Endodermal cell (in vitro differentiated cells): ENCODE measurements around the gene LEO1. TPM values are rescaled to one million over a fixed set of nuclear protein-coding genes. Genes with fewer than 3 reads are reported as not detected.

ENCODE experiments used
- DNase-seq: peaks from one replicate; pipeline ENCODE4 v3.0.0-alpha.2; 2017
- H3K27ac ChIP-seq: 2 replicates; pipeline ENCODE4 v1.5.1; 2013; ENCODE audit warnings: mild to moderate bottlenecking, low read depth, low read length, moderate library complexity
- H3K27me3 ChIP-seq: 2 replicates; pipeline ENCODE4 v1.6.1; 2013; ENCODE audit warnings: mild to moderate bottlenecking, low read length, moderate library complexity; ENCODE audit not compliant: insufficient read depth, control insufficient read depth, poor library complexity, severe bottlenecking
- H3K36me3 ChIP-seq: 2 replicates; pipeline ENCODE4 v1.7.0; 2013; ENCODE audit warnings: mild to moderate bottlenecking, low read length, moderate library complexity; ENCODE audit not compliant: control insufficient read depth, insufficient read depth
- H3K4me1 ChIP-seq: one replicate; pipeline ENCODE4 v1.7.0; 2013; ENCODE audit warnings: low read length; ENCODE audit not compliant: control insufficient read depth, insufficient read depth
- H3K4me3 ChIP-seq: 2 replicates; pipeline ENCODE4 v1.5.1; 2013; ENCODE audit warnings: mild to moderate bottlenecking, low read length, moderate library complexity
- H3K9ac ChIP-seq: 2 replicates; pipeline ENCODE4 v1.6.1; 2013; ENCODE audit warnings: mild to moderate bottlenecking, low read length, moderate library complexity; ENCODE audit not compliant: poor library complexity, severe bottlenecking; ENCODE audit errors: extremely low read depth
- H3K9me3 ChIP-seq: 2 replicates; pipeline ENCODE4 v1.6.1; 2013; ENCODE audit warnings: mild to moderate bottlenecking, low read length, moderate library complexity; ENCODE audit not compliant: control insufficient read depth
- H3K27ac Mint-ChIP-seq: 2 replicates; pipeline ENCODE4 v1.8.0; 2020; ENCODE audit warnings: mixed read lengths
- H3K27me3 Mint-ChIP-seq: 2 replicates; pipeline ENCODE4 v1.8.0; 2021; ENCODE audit warnings: mild to moderate bottlenecking, mixed read lengths; ENCODE audit not compliant: insufficient read depth
- H3K36me3 Mint-ChIP-seq: 2 replicates; pipeline ENCODE4 v1.8.0; 2020; ENCODE audit warnings: low read depth, mixed read lengths
- H3K4me1 Mint-ChIP-seq: 2 replicates; pipeline ENCODE4 v1.8.0; 2020; ENCODE audit warnings: mixed read lengths
- H3K4me3 Mint-ChIP-seq: 2 replicates; pipeline ENCODE4 v1.8.0; 2020; ENCODE audit warnings: mild to moderate bottlenecking, moderate library complexity, mixed read lengths
- H3K9me3 Mint-ChIP-seq: 2 replicates; pipeline ENCODE4 v1.8.0; 2020; ENCODE audit warnings: mild to moderate bottlenecking, mixed read lengths
- WGBS, 2 experiments: methylation state at CpG; one replicate each; pipeline versions ENCODE4 v1.1.5 to v1.1.7; 2013; ENCODE audit warnings: missing lambda C conversion rate in 2 of 2, mixed read lengths in 1 of 2; ENCODE audit not compliant: insufficient coverage in 1 of 2, insufficient read length in 1 of 2; 5-methylcytosine and 5-hydroxymethylcytosine counted together
- total RNA-seq, 2 donors: library from RNA; stranded (reverse); fragmentation: NEBNext Ultra II Directional in 1 of 2; extraction: Animal tissue kit (Norgen Biotek cat#: 25700) in 1 of 2; gene quantifications; 2 replicates in 1 of 2; 3 replicates in 1 of 2; pipeline ENCODE4 v1.2.1, GENCODE V29; 2021
- TF ChIP-seq, protein P1 (sequence below): fragments of 200-600 bp; sonication (generic); conservative IDR thresholded peaks from 2 replicates; pipeline ENCODE4 v1.5.0; 2021; ENCODE audit warnings: antibody characterized with exemption, mild to moderate bottlenecking

LEO1 gene
- total RNA-seq, 2 donors from 2014 or later = 25.6 to 26.5 TPM

DNA sequence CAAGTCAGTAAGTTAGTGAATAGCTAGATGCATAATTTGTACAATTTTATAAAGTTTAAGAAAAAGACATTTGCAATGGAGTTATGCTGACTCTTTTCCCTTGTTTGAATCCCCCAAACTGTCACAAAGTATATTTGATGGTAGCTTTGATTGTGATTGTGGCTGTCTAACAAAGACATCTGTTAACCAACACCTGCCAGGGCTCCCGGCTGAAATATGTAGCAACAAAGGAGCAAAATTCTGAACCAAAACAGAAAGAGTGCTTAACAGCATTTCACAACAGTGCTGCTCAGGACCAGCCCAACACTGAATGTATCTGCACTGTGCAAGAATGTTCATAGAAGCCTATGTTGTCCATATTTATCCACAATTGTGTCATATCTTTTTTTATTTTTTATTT, 39.4 kb downstream of the LEO1 start:
- H3K36me3 ChIP-seq = peaks cover 16% of the 10 kb centered on the region
- H3K27ac ChIP-seq = no peak overlapping the region
- Mint-ChIP-seq H3K27ac (no peak overlapping the region), H3K36me3 (peaks cover 19% of the 10 kb centered on the region), H3K27me3 (no peaks in the 10 kb centered on the region), H3K4me1 (peaks cover 9% of the 10 kb centered on the region), H3K4me3 (no peak overlapping the region), H3K9me3 (no peaks in the 10 kb centered on the region)
- H3K9ac ChIP-seq = no peak overlapping the region
- 90 to 97% methylated on average over 1 of the region's 1 CpG for WGBS, 2 experiments
- H3K4me1 ChIP-seq = no peaks in the 10 kb centered on the region
- TF ChIP-seq, protein P1, sequence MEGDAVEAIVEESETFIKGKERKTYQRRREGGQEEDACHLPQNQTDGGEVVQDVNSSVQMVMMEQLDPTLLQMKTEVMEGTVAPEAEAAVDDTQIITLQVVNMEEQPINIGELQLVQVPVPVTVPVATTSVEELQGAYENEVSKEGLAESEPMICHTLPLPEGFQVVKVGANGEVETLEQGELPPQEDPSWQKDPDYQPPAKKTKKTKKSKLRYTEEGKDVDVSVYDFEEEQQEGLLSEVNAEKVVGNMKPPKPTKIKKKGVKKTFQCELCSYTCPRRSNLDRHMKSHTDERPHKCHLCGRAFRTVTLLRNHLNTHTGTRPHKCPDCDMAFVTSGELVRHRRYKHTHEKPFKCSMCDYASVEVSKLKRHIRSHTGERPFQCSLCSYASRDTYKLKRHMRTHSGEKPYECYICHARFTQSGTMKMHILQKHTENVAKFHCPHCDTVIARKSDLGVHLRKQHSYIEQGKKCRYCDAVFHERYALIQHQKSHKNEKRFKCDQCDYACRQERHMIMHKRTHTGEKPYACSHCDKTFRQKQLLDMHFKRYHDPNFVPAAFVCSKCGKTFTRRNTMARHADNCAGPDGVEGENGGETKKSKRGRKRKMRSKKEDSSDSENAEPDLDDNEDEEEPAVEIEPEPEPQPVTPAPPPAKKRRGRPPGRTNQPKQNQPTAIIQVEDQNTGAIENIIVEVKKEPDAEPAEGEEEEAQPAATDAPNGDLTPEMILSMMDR = no peak
- DNase-seq = no peak
- H3K27me3 ChIP-seq = no peaks in the 10 kb centered on the region
- no peaks in the 10 kb centered on the region for H3K9me3 ChIP-seq
- no peak overlapping the region for H3K4me3 ChIP-seq

DNA sequence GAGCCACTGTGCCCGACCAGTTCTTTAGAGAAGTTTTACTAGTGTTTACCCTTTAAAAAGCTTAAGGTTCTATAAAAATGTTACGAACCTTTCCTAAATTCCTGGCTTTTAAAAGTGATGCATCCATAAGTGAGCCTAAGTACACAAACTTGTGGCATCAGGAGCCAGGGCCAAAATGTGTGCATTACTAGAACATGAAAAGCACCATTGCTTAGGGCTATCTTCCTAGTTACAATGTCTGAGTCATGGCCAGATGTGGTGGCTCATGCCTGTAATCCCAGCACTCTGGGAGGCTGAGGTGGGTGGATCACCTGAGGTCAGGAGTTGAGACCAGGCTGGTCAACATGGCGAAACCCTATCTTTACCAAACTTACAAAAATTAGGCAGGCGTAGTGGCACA, 39.9 kb downstream of the LEO1 start:
- no peak for DNase-seq
- WGBS, 2 experiments = 94 to 96% methylated on average over 3 to 4 of the region's 4 CpGs
- Mint-ChIP-seq H3K4me3 (no peak overlapping the region), H3K36me3 (peaks cover 24% of the 10 kb centered on the region), H3K4me1 (peaks cover 8% of the 10 kb centered on the region), H3K9me3 (no peaks in the 10 kb centered on the region), H3K27ac (no peak overlapping the region), H3K27me3 (no peaks in the 10 kb centered on the region)
- Histone ChIP-seq H3K9me3 (no peaks in the 10 kb centered on the region), H3K36me3 (peaks cover 15% of the 10 kb centered on the region), H3K4me3 (no peak overlapping the region), H3K27me3 (no peaks in the 10 kb centered on the region), H3K27ac (no peak overlapping the region), H3K9ac (no peak overlapping the region), H3K4me1 (no peaks in the 10 kb centered on the region)
- TF ChIP-seq, protein P1 = no peak

GRCh38 chr15:51931016-51931415, 40.6 kb downstream of the LEO1 start:
- TF ChIP-seq, protein P1 = no peak
- H3K4me3 Mint-ChIP-seq = no peak overlapping the region
- peaks cover 10% of the 10 kb centered on the region for H3K36me3 ChIP-seq
- no peaks in the 10 kb centered on the region for H3K9me3 Mint-ChIP-seq
- H3K27me3 Mint-ChIP-seq = no peaks in the 10 kb centered on the region
- no peak overlapping the region for H3K27ac Mint-ChIP-seq
- H3K36me3 Mint-ChIP-seq = peaks cover 20% of the 10 kb centered on the region
- H3K4me1 Mint-ChIP-seq = peaks cover 6% of the 10 kb centered on the region
- H3K27ac ChIP-seq = no peak overlapping the region
- H3K9me3 ChIP-seq = no peaks in the 10 kb centered on the region
- no peak for DNase-seq
- H3K4me3 ChIP-seq = no peak overlapping the region
- no peak overlapping the region for H3K9ac ChIP-seq
- 86 to 87% methylated on average over 2 to 3 of the region's 3 CpGs for WGBS, 2 experiments
- H3K27me3 ChIP-seq = no peaks in the 10 kb centered on the region
- H3K4me1 ChIP-seq = no peaks in the 10 kb centered on the region
